ENCODE results near the gene PROSER3. TPM values are rescaled to one million over a fixed set of nuclear protein-coding genes. Genes with fewer than 3 reads are reported as not detected.

Gene PROSER3
- total RNA-seq, 1 experiment from 2014 or later: 8.9 TPM

- Histone ChIP-seq H3K9me3 (no peaks in the 10 kb centered on the region), H3K36me3 (peaks cover 91% of the 10 kb centered on the region), H3K27me3 (no peaks in the 10 kb centered on the region), H3K4me3 (no peak overlapping the region)
- no peak for DNase-seq
Measured at GRCh38 chr19:35731779-35732405, 26.1 kb upstream of the PROSER3 start.

GRCh38 chr19:35732540-35733179 is 25.3 kb upstream of the PROSER3 start:
- Histone ChIP-seq H3K27me3 (no peaks in the 10 kb centered on the region), H3K9me3 (no peaks in the 10 kb centered on the region), H3K4me3 (no peak overlapping the region), H3K36me3 (peaks cover 91% of the 10 kb centered on the region)
- DNase-seq: no peak

- DNase-seq: no peak
- Histone ChIP-seq H3K4me3 (no peak overlapping the region), H3K36me3 (peaks cover 91% of the 10 kb centered on the region)
Measured at GRCh38 chr19:35733180-35734125, 24.5 kb upstream of the PROSER3 start.

GRCh38 chr19:35734273-35734672 is 23.7 kb upstream of the PROSER3 start:
- DNase-seq: no peak

More at GRCh38 chr19:35733180-35734125, 24.5 kb upstream of the PROSER3 start:
- Histone ChIP-seq H3K9me3 (no peaks in the 10 kb centered on the region), H3K27me3 (no peaks in the 10 kb centered on the region)

GRCh38 chr19:35734889-35735288 is 23.1 kb upstream of the PROSER3 start:
- no peak for DNase-seq
- H3K4me3 ChIP-seq: no peak overlapping the region
- H3K36me3 ChIP-seq: peaks cover 84% of the 10 kb centered on the region
- H3K9me3 ChIP-seq: no peaks in the 10 kb centered on the region
- no peaks in the 10 kb centered on the region for H3K27me3 ChIP-seq

More at GRCh38 chr19:35734273-35734672, 23.7 kb upstream of the PROSER3 start:
- Histone ChIP-seq H3K4me3 (no peak overlapping the region), H3K36me3 (peaks cover 90% of the 10 kb centered on the region), H3K9me3 (no peaks in the 10 kb centered on the region), H3K27me3 (no peaks in the 10 kb centered on the region)

GRCh38 chr19:35736913-35737886 is 20.8 kb upstream of the PROSER3 start:
- no peaks in the 10 kb centered on the region for H3K27me3 ChIP-seq
- H3K36me3 ChIP-seq: peaks cover 61% of the 10 kb centered on the region
- H3K9me3 ChIP-seq: no peaks in the 10 kb centered on the region
- DNase-seq: no peak
- H3K4me3 ChIP-seq: no peak overlapping the region

GRCh38 chr19:35738021-35738886 is 19.7 kb upstream of the PROSER3 start:
- H3K4me3 ChIP-seq: no peak overlapping the region
- H3K36me3 ChIP-seq: peaks cover 53% of the 10 kb centered on the region
- H3K9me3 ChIP-seq: no peaks in the 10 kb centered on the region
- DNase-seq: no peak
- H3K27me3 ChIP-seq: no peaks in the 10 kb centered on the region

- H3K36me3 ChIP-seq: peaks cover 49% of the 10 kb centered on the region
Measured at GRCh38 chr19:35738887-35739229, 19.1 kb upstream of the PROSER3 start.

GRCh38 chr19:35739275-35740107 is 18.5 kb upstream of the PROSER3 start:
- H3K4me3 ChIP-seq: peak overlapping the region; percentile 62
- H3K27me3 ChIP-seq: no peaks in the 10 kb centered on the region
- peaks cover 45% of the 10 kb centered on the region for H3K36me3 ChIP-seq
- no peaks in the 10 kb centered on the region for H3K9me3 ChIP-seq
- DNase-seq: no peak

More at GRCh38 chr19:35738887-35739229, 19.1 kb upstream of the PROSER3 start:
- no peak for DNase-seq
- Histone ChIP-seq H3K27me3 (no peaks in the 10 kb centered on the region), H3K9me3 (no peaks in the 10 kb centered on the region), H3K4me3 (no peak overlapping the region)

- H3K27me3 ChIP-seq: no peaks in the 10 kb centered on the region
- peaks cover 41% of the 10 kb centered on the region for H3K36me3 ChIP-seq
- no peak for DNase-seq
- H3K4me3 ChIP-seq: peak overlapping the region; percentile 62
- no peaks in the 10 kb centered on the region for H3K9me3 ChIP-seq
Measured at GRCh38 chr19:35740108-35740422, 17.9 kb upstream of the PROSER3 start.

GRCh38 chr19:35740423-35741202 is 17.4 kb upstream of the PROSER3 start:
- Histone ChIP-seq H3K9me3 (no peaks in the 10 kb centered on the region), H3K36me3 (peaks cover 40% of the 10 kb centered on the region), H3K27me3 (no peaks in the 10 kb centered on the region), H3K4me3 (peak overlapping the region; percentile 62)
- peak; percentile 99 for DNase-seq

GRCh38 chr19:35741203-35741515 is 16.8 kb upstream of the PROSER3 start:
- DNase-seq: no peak
- Histone ChIP-seq H3K27me3 (no peaks in the 10 kb centered on the region), H3K4me3 (peak overlapping the region; percentile 62), H3K36me3 (peaks cover 34% of the 10 kb centered on the region), H3K9me3 (no peaks in the 10 kb centered on the region)

GRCh38 chr19:35742121-35742724 is 15.8 kb upstream of the PROSER3 start, which contains the start of gene IGFLR1:
Gene IGFLR1 (minus strand): TSS chr19:35742452. CDS start chr19:35741180, 1,272 bp downstream.
- no peaks in the 10 kb centered on the region for H3K9me3 ChIP-seq
- peaks cover 23% of the 10 kb centered on the region for H3K36me3 ChIP-seq
- DNase-seq: no peak
- no peak within 1 kb of the TSS for H3K4me3 ChIP-seq
- no peaks in the 10 kb centered on the region for H3K27me3 ChIP-seq

Data from MG63 (cell line).